Measurements from ENCODE around the gene LRPAP1.

Gene LRPAP1

DNA sequence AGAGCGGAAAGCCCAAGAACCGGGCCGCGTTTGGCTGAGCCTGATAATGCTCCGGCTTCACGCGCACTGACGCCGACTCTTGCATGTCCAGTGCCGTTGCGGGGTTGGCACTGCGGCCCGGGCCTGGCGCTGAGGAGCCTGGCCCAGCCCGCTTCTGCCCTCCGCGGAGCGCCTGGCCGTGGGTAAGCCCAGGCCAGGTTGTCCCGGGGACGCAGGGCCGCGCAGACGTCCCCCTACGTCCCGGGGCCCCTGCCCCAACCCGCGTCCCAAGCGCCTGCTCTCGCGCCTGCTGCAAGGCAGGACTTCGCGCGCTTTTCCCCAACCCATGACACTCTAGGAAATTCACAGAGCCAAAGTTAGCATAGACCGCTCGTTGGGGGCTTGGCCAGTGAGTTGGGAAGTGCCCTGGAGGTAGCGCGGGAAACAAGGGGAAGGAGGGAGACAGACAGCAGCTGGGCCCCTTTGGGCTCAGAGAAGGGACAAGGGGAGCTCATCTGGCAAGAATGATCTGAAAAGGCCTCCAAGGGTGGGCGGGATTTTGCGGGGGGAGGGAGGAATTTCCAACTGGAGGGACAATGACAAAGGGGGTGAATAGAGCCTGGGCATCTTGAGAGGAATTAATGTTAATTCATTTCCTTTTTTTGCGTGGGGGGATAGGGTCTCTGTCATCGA is 665 bp upstream of the LRPAP1 start:
- DNase-seq (ENCODE audit: low spot score): no peak

DNA sequence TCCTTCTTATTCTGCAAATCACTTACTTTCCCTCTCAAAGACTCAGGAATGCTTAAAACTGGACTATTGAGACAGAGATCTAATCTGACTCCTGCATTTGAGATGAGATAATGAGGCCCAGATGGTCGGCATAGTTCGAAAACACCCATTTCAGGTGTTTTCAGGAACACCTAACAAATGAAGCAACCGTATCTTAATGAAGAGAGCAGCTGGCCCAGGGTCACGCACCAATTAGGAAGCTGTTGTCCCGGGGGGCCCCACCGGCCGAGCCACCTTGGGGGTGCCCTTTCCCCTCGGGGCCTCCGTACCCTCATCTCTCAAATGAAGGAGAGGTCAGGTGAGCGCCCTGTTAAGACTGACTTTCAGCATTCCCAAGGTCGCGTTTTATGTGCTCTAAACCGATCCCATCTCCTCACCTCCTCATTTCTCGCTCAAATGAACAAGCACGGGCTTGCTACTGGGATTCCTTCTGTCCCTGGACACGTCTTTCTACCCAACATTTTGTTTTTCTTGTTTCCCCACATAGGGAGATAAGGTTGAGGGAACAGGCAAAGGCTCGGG is 824 bp downstream of the LRPAP1 start:
- no peak for DNase-seq (ENCODE audit: low spot score)

DNA sequence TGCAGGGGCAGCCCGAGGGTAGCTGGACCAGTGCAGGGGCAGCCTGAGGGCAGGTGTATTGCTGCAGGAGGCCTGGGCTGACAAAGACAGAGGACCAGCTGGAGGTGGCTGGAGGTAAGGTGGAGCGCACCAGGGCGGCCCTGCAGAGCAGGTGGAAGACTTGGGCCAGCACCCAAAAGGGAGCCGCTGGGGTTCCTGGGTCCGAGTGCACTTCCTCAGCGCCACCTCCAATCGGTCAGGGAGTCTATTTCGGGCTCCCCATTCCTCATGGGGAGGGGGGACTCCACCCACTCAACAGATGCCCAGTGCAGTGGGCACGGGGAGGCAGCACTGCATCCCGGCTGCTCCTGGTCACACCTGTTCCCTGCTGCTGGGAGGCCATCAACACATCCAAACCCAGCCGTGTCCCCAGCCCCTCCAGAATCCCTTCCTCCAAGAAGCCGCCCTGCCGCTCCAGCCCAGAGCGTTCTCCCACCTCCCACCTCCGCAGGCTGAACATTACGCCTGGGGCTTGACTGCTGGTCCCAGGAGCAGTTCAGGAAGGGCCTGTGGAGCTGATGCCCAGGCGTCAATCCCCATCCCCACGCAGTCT is 1.5 kb downstream of the LRPAP1 start:
- no peak for DNase-seq (ENCODE audit: low spot score)

DNA sequence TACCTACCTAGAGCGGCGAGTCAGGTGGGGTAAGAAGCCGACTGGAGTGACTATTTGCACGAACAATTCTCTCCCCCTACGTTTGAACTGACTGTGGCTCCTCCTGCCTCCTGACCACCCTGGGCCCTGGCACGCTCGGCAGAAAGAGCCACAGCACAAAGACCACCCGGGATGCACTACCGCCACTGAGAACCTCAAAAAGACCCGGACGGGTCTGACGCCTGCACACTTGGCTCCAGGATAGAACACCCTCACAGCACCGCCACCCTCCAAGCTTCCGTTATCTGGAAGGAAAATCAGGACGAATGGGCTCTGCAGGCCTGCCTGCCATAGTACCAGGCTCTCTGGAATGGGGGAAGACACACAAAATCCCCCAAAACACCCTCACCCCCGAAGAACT is 2.2 kb downstream of the LRPAP1 start:
- no peak for DNase-seq (ENCODE audit: low spot score)

DNA sequence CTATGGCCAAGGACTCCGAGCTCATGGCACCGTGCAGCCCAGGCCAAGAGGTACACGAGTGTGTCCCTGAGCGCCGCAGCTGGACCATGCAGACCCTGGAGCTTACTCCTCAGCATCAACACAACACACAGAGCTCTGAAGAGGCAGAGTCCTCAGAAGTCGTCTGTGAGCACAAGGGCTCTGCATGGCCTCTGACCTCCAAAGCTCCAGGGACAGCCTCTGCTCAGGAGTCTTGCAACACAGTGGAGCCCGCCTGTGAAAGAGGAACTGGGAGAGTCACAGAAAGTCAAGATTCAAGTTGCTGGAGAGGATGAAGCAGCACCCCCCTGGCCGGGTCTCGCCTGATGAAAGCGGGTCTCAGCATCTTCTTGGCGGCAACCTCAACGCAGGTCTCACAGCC is 2.9 kb downstream of the LRPAP1 start:
- DNase-seq (ENCODE audit: low spot score): peak; percentile 47

DNA sequence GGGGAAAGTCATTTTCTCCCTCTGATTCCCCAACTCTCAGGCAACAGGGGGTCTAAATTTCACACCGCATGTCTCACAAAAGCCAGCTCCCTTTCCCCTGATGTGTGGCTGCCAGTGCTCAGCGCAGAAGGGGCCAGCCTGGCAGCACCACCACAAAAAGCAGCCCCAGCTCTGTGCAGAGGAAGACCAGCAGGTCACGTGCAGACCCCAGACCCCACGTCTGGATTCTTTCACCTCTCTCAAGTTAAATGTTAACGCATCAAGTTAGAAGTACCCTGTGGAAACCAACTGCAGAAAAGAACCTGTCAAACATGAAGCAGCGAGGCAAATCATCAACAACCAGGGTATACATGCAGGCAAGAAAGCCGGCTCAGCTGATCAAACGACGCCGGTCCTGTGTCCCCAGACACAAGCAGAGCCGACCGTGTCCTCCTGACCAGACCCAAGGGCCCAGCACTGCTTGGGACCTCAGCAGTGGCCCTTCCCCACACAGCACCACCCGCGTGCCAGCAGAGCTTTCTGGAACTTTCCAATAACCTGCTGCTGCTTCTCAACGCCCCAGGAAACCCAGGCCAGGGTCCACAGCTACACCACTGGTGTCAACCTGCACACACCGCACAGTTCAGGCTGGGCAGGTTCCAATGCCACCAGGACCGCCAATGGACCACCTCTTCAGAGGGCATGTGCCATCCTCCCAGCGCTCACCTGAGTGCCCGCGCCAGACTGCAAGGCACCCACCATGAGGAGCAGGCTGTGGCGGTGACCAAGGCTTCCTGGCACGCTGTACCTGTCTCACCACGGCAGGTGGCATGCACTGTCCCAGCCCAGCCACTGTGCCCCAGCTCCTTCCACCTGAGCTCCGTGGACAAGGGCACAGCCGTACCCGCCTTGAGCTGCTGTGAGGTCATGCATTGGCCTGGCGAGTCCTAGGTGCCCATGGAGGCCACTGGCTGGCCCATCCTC is 4.0 kb downstream of the LRPAP1 start:
- DNase-seq (ENCODE audit: low spot score): no peak

DNA sequence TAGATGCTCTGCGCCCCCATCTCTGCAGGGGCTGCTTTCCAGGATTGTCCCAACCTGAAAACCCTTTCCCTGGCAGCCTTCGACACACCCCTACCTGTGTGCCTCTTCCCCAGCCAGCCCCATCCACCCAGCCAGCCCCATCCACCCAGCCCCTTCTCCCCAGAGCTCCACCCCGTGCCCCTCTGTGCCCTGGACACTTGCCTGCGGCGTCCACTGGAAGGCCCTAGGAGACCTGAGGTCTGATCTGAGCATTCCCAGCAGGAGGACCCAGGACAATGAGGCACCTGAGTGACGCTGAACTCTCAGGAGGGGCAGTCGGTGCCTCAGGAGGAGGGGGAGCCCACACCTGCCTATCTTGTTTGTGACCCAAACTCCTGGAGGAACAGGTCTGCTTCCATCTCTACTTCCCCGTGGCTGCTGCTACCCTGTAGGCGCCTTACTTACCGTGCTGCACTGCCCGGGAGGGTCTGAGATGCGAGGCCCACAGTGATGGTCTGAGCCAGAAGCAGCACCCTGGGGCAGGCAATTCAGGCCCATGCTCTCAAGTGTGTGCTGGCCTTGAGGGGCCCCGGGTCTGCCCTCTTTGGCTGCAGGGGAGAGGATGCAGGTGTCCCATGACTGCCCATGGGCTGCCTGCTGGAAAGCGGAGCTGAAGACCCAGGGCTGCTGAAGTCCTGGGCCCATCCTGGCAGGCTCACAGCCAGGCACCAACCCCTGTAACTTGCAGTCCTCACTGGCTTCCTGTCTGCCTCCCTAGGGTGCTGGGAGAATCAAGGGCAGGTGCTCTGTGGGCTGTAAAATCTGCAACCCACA is 4.9 kb downstream of the LRPAP1 start:
- DNase-seq (ENCODE audit: low spot score): no peak

DNA sequence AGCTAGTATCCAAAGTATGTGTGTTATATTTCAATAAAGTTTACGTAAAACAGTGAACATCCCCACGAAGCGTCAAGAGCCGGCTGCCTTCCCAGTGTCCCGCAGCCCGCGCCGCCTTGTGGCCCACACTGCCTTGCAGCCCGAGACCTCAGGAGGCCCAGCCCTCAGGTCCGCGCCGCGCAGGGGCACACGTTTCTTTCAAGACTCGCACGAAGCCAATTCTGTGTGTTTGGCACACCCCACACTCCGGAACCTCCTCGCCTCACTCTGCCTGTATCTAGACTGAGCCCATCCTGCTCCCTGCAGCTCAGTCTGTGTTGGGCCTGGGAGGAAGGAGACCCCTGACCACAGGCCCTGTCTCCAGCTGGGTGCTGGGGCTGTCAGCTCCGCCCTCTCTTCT is 5.8 kb downstream of the LRPAP1 start:
- DNase-seq (ENCODE audit: low spot score): no peak

DNA sequence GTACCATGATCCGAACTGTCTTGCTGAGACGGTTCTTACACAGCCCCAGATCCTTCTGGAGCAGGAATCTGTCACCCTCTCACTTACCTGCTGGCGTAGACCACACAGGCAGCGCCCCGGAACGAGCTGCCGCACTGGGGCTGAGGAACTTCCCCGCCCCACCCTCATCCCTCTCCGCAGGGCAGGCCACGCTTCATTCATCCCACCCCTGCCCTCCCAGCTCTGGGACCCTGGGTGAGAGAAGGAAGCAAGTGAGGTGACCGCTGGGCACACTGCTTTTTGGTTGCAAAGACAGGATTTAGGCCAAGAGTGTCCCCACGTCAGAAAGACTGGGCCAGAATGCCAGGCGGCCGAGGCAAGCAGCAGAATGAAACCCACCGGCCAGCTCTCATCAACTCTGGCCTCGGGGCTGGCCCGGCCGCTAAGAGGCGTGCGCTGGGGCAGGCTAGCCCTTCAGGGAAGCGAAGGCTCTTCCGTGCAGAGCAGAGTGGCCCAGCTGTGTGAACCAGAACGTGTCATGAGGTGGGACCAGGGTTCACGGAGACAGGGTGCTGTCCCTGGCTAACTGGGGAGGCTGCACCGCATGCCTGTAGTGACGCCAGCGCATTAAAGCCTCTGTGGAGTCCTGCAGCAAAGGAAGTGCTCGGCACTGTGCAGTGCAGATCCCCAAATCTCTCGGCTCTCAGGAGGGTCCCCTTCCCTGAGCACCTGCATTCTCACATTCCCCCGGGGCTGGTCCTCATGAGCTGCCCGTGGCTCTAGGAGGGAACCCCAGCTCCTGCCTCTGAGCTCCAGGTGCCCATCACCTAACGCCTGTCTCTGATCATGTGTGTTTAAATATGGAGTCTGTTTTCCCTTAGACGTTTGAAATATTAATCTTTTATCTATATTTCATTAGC is 6.4 kb downstream of the LRPAP1 start:
- DNase-seq (ENCODE audit: low spot score): no peak

DNA sequence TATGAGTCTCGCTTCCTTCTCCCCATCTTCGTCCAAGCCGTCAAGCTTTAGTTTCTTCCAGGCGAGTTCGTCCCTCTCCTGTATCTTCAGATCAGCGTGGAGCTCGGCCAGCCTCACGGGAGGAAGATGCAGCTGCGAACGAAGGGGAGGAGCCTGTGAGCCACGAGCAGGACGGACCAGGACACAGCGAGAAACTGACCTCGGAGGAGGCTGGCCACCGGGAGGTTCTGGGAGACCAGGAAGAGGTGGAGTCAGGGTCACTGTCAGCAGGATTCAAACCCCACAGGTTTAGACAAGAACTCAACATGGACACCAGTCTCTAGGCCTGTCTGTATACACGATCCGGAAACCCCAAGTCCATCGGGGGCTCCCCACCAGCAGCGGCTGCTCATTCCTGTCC is 7.3 kb downstream of the LRPAP1 start:
- DNase-seq (ENCODE audit: low spot score): no peak

DNA sequence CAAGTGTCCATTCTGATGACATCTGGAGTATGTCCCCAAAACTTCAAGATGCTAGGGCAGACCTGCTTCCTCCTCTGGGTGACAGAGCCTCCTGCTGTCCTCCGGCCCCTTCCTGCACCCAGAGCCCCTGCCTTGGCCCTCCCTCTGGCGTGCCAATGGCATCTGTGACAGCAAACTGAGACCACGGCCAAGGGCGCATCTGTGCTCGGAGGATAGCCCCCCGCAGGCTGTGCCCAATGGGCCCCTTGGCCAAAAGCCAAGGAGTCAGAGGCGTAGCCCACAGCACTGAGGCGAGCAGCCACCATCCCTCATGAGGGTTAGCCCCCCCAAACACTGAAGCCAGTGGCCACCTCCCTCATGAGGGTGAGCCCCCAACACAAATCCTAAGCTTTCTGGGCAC is 7.9 kb downstream of the LRPAP1 start:
- no peak for DNase-seq (ENCODE audit: low spot score)

DNA sequence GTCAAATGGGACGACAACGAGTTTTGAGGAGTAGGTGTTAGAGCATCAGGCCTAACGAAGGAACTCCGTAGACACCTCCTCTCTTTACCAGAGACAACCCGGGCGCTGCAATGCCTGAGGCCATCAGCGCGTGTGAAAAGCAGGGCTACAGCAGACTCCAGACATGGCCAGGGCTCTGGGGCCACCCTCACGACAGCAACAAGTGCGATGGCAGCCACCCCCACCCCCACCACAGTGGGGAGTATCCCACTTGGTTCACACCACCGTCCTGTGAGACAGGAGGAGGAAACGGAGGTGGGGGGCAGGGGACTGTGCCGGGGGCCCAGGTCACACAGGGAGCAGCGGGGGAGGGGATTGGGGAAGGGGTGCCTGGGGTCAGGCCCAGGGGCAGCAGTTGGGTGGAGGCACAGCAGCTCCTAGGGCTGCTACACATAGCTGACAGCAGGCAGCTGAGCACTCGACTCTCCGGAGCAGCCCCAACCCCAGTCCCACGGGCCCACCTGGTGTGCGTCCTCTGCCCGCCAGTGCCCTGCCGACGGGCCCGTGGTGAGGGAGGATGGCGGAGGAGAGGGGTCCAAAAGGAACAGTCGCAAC is 8.5 kb downstream of the LRPAP1 start:
- DNase-seq (ENCODE audit: low spot score): no peak

DNA sequence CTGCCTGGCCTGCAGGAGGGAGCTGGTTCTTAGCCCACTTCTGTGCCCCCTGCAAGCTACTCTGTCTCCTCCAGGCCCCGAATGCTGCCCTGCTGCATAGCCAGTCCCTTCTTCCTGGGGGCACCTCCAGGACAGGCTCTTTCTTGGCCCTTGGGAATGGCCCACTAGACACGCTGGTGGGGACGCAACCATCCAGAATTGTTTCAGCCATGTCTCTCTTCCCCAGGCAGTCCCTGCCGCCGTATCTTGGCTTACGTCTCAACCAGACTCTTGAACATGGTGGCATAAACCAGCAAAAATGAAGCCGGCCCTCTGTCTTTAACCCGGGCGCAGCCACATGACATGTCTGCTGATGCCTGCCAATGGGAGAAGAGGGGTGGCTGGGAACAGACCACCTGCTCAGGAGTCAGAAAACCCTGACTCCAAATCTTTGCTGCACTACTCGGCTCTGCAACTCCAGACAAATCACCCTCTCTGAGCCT is 9.0 kb downstream of the LRPAP1 start:
- DNase-seq (ENCODE audit: low spot score): no peak

DNA sequence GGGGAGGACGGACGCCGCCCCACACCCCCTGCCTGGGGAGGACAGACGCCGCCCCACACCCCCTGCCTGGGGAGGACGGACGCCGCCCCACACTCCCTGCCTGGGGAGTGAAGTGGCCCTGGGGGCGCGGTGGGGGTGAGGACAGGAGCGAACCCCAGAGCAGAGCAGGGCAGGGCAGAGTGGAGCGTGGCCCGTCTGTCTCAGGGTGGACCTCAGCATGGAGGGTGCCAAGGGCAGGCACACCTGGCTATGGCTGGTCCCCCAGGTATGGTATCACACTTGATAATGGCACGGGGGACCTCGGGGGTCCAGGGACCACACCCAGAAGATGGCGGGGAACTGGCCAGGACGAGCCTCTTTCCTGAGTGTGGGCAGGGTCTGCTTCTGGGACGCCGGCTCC is 9.6 kb downstream of the LRPAP1 start:
- no peak for DNase-seq (ENCODE audit: low spot score)

DNA sequence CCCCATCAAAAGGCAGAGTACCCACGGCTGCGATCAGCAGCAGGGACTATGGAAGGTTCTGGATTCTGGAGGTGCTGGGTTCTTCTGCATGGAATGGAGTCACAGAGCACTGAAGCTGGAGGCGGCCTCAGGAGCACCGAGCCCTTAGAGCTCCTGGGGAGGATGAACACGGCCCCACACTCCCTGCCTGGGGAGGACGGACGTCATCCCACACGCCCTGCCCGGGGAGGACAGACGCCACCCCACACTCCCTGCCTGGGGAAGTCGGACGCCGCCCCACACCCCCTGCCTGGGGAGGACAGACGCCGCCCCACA is 9.9 kb downstream of the LRPAP1 start:
- DNase-seq (ENCODE audit: low spot score): no peak

DNA sequence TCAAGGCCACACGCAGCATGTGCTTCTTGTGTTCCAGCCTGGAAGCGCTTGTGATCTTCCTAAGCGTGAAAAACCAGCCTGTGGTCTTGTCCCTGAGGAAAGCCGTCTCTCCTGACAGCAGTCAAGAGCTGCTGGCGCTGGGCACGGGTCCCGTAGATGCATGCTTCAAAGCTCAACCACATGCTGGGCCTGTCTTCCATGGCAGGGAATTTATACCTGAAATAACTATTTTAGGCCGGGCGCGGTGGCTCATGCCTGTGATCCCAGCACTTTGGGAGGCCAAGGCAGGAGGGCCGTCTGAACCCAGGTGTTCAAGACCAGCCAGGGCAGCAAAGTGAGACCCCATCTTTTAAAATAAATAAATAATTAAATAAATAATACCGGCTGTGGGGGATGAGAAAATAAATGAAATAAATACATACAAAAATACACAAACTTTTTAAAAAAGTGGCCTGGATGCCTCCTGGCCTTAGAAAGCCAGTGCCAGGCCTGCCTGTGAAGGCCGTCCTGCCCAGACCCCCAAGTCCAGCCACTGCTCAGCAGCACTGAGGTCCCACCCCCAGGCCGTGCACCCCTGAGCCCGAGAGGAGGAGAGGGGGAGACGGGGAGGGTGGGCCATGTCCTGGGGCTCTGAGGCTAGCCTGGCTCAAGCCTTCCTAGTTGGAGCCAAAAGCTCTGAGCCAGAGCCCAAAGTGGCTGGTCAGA is 10.4 kb downstream of the LRPAP1 start:
- no peak for DNase-seq (ENCODE audit: low spot score)

DNA sequence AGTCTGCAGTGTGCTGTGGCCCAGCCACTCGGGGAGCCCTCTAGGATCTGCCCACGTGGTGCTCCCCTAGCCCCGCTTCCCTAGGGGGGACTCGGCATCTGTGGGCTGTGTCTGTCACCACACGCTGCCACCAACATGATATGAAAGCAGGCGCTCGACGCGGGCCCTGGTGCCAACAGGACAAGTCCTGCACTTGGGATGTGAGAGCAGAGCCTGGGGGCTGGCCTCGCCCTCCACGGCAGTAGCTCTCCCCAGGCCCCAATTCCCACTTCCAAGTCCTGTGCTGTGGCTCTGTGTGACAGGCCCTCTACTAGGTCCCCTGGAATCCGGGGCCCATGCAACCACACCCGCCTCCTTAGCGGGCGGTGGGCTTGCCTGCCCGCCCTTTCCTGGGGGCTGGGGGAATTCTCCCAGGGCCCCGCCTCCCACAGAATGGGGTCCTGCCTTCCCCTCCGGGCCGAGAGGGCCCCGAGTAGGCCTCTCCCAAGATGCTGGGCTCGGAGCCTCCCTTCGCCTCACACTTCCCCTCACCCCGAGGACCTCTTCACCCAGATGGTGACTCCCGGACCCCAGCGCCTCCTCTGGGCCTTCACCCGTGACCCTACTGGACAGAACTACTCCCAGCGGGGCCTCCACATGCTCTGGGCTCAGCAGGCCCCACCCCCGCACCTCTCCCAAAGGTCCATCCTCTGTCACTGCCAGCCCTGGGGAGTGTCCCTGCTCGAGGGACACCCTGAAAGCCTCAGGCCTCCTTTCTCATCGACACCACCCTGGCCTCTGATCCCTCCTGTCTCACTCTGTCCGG is 11.2 kb downstream of the LRPAP1 start:
- no peak for DNase-seq (ENCODE audit: low spot score)

DNA sequence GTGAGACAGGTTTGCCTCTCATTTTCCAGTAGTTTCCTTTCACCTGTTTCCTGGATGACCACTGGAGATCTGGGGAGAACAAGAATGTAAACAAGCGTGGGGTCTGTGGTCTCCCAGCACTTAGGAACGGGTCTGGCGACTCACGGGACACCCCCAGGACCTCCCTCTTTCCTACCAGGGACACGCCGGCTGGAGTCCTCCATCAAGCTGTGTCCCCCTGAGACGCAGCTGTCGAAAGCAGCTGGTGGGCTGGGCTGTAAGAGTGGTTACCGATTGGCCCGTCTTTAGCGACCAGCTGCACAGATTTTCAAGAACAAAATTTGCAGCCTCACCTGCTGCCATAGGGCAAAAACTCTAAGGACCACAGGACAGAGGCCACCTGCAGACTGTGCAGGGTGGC is 11.9 kb downstream of the LRPAP1 start:
- no peak for DNase-seq (ENCODE audit: low spot score)

Data from globus pallidus (tissue), 1 donor.